Measurements from ENCODE around the gene ATP11B. TPM values are rescaled to one million over a fixed set of nuclear protein-coding genes. Genes with fewer than 3 reads are reported as not detected.

The ATP11B gene
- total RNA-seq, 6 experiments from 2014 or later = 43.9 to 60.5 (median 51.5) TPM

DNA sequence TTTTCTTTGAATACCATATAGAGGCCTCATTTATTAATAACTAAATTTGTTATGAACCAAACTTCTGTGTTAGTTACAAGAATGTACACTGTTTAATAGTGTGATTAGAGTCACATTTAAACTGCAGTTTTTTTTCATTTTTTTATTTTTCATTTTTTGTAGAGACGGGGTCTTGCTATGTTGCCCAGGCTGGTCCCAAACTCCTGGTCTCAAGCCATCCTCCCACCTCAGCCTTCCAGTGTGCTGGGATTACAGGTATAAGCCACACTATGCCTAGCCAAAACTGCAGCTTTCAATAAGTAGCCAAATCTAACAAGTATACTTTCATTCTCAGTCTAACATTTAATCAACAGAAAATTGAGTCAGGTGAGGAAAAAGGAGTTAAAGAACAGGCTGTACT is 10.2 kb upstream of the ATP11B start:
- Mint-ChIP-seq H3K36me3 (ENCODE audit: low read depth) (no peaks in the 10 kb centered on the region), H3K4me3 (no peak overlapping the region), H3K27ac (no peak overlapping the region), H3K4me1 (ENCODE audit: low read depth) (peaks cover 6% of the 10 kb centered on the region; the same call in 1 of the 2 replicates), H3K9me3 (no peaks in the 10 kb centered on the region), H3K27me3 (ENCODE audit: insufficient read depth) (peaks cover 11% of the 10 kb centered on the region)
- DNase-seq = no peak
- TF ChIP-seq, protein P1, sequence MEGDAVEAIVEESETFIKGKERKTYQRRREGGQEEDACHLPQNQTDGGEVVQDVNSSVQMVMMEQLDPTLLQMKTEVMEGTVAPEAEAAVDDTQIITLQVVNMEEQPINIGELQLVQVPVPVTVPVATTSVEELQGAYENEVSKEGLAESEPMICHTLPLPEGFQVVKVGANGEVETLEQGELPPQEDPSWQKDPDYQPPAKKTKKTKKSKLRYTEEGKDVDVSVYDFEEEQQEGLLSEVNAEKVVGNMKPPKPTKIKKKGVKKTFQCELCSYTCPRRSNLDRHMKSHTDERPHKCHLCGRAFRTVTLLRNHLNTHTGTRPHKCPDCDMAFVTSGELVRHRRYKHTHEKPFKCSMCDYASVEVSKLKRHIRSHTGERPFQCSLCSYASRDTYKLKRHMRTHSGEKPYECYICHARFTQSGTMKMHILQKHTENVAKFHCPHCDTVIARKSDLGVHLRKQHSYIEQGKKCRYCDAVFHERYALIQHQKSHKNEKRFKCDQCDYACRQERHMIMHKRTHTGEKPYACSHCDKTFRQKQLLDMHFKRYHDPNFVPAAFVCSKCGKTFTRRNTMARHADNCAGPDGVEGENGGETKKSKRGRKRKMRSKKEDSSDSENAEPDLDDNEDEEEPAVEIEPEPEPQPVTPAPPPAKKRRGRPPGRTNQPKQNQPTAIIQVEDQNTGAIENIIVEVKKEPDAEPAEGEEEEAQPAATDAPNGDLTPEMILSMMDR (IDR thresholded peaks at IDR 0.05) = no peak

DNA sequence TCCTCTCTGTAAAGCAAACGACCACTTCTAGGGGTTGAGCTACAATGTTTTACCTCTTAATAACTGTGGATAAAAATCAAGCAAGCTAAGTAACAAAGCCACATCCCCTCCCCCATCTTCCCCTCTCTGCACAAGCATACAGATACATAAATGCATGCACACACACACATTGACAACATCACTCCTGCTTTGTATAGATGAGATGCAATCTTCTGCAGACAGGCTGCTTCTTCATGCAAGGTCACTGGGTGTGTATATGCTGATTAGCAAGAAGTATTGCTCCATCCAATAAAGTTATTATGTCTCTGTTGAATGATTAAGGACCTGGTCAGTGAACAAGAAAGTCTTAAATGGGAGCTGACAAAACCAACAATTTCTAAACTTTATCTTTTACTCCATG is 8.8 kb upstream of the ATP11B start:
- no peaks in the 10 kb centered on the region for H3K36me3 Mint-ChIP-seq (ENCODE audit: low read depth)
- peaks cover 6% of the 10 kb centered on the region; the same call in 1 of the 2 replicates for H3K4me1 Mint-ChIP-seq (ENCODE audit: low read depth)
- peaks cover 8% of the 10 kb centered on the region for H3K27me3 Mint-ChIP-seq (ENCODE audit: insufficient read depth)
- H3K9me3 Mint-ChIP-seq = no peaks in the 10 kb centered on the region
- TF ChIP-seq, protein P1 (IDR thresholded peaks at IDR 0.05) = no peak
- H3K4me3 Mint-ChIP-seq = no peak overlapping the region
- no peak overlapping the region for H3K27ac Mint-ChIP-seq
- DNase-seq = no peak

DNA sequence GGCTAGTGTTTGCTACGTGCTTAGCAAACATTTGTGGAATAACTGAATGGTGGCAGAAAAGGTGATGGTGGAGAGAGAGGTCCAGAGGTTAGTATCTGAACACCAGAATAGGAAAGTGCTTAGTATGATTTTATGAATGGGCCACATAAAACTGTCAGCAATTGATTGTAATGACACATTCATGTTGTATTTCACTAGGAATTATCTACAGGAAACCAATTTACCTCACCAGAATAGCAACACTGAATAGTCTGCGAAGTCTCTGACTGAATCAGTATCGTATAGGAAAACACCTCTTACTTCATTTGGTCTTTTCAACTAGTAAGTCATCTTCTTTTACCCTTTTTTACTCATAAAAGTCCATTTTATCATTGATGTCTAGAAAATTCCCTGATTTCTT is 8.2 kb upstream of the ATP11B start:
- Mint-ChIP-seq H3K4me1 (ENCODE audit: low read depth) (peaks cover 6% of the 10 kb centered on the region; the same call in 1 of the 2 replicates), H3K27ac (no peak overlapping the region), H3K4me3 (no peak overlapping the region), H3K36me3 (ENCODE audit: low read depth) (no peaks in the 10 kb centered on the region), H3K27me3 (ENCODE audit: insufficient read depth) (peaks cover 8% of the 10 kb centered on the region), H3K9me3 (no peaks in the 10 kb centered on the region)
- DNase-seq = no peak
- TF ChIP-seq, protein P1 (IDR thresholded peaks at IDR 0.05) = no peak

DNA sequence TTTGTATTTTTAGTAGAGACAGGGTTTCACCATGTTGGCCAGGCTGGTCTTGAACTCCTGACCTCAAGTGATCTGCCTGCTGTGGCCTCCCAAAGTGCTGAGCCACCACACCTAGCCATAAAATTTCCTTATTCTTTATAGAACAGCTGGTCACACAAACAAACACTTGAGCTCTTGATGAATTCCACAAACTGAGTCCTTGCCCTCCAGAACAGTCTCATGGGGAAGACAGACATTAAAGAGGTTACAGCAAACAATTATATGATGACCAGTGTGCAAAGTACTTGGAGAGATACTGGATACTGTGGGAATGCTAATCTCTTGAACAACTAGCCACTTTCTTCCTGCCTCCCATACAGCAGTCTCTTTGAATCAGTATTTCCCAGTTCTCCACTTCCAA is 7.5 kb upstream of the ATP11B start:
- no peaks in the 10 kb centered on the region for H3K36me3 Mint-ChIP-seq (ENCODE audit: low read depth)

DNA sequence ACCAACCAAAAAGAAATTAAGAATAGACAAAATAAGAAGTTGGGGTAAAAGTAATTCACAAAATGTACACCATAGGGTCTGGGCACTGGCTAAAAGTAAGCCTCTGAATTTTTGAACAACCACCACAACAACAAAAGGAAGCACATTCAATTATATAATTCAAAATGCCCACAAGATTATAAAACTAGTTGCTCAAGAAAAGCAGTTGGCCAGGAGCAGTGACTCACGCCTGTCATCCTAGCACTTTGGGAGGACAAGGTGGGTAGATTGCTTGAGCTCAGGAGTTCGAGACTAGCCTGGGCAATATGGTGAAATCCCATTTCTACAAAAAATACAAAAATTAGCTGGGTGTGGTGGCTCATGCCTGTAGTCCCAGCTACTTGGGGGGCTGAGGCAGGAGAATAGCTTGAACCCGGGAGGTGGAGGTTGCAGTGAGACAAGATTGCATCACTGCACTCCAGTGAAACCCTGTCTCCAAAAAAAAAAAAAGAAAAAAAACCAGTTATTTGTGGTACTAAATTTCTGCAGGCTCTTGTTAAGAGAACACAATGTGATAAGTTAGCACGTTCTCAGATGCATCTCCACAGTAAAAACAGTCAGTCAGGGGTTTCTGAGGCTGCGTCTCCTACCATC is 6.6 kb upstream of the ATP11B start:
- no peaks in the 10 kb centered on the region for H3K9me3 Mint-ChIP-seq
- H3K4me1 Mint-ChIP-seq (ENCODE audit: low read depth) = peaks cover 6% of the 10 kb centered on the region; the same call in 1 of the 2 replicates
- no peak overlapping the region for H3K4me3 Mint-ChIP-seq
- peaks cover 8% of the 10 kb centered on the region for H3K27me3 Mint-ChIP-seq (ENCODE audit: insufficient read depth)
- no peaks in the 10 kb centered on the region for H3K36me3 Mint-ChIP-seq (ENCODE audit: low read depth)
- no peak overlapping the region for H3K27ac Mint-ChIP-seq
- DNase-seq = no peak
- TF ChIP-seq, protein P1 (IDR thresholded peaks at IDR 0.05) = no peak

More for the DNA sequence above, 7.5 kb upstream of the ATP11B start:
- DNase-seq = no peak
- H3K27me3 Mint-ChIP-seq (ENCODE audit: insufficient read depth) = peaks cover 8% of the 10 kb centered on the region
- peaks cover 6% of the 10 kb centered on the region; the same call in 1 of the 2 replicates for H3K4me1 Mint-ChIP-seq (ENCODE audit: low read depth)
- TF ChIP-seq, protein P1 (IDR thresholded peaks at IDR 0.05) = no peak
- no peak overlapping the region for H3K27ac Mint-ChIP-seq
- H3K9me3 Mint-ChIP-seq = no peaks in the 10 kb centered on the region
- H3K4me3 Mint-ChIP-seq = no peak overlapping the region

All from HFFc6 (cell line).